ENCODE measurements around the gene C19orf12.

GRCh38 chr19:29670255-29670654 lies 44.8 kb downstream of the C19orf12 start:
- TF ChIP-seq POLR2A (IDR thresholded peaks at IDR 0.05; ENCODE audit: low read depth, low read length) (no peak), CTCF (conservative IDR thresholded peaks at IDR 0.05; ENCODE audit: low read depth, low read length) (no peak)
